ENCODE measurements around the gene ITGAL. TPM values are rescaled to one million over a fixed set of nuclear protein-coding genes. Genes with fewer than 3 reads are reported as not detected.

ITGAL gene
- total and polyA plus RNA-seq, 4 donors, result 4.3 to 11.8 (median 6.9) TPM

DNA sequence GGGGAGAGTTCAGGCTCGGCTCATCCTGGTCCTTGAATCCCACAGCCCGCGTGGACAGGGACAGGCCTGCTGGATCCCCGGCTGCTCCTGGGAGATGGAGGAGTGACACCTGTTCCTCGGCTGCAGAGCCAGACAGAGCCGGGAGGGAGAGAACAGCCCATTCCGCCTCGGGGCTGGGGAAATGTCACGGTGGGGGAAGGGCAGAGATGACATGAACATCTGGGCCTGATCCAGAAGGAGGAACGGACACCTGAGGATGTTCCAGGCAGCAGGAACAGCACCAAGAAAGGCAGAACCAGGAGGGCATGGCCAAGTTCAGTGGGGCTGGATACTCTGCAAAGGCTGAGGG, 83.6 kb downstream of the ITGAL start:
- 75% methylated on average over 10 of the region's 10 CpGs for WGBS
- peaks cover 6 to 11% (median 8%) of the 10 kb centered on the region in 4 donors for H3K36me3 ChIP-seq (ENCODE audit: control insufficient read depth in 4 of 4, insufficient read depth in 3 of 4, low read depth in 1 of 4, low read length in 3 of 4)
- no peak overlapping the region for H3K9ac ChIP-seq (ENCODE audit: low read depth in 1 of 2, low read length in 2 of 2)

DNA sequence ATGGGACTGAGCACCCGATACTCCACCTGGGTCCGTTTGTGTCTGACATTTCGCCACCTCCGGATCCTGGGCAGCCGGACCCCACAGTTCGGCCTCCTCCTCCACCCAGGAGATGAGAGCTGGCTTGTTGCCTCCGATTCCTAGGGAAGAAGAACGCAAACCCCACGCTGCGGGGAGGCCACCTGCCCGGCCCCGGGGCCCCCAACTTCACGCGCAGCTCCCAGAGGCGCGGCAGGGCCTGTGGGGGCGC, 85.1 kb downstream of the ITGAL start:
- 0% methylated on average over 17 of the region's 17 CpGs for WGBS
- DNase-seq (ENCODE audit: low spot score), result no peak

More for the DNA sequence above, 83.6 kb downstream of the ITGAL start:
- H3K4me3 ChIP-seq (ENCODE audit: low read depth in 1 of 3, low read length in 3 of 3), result no peak overlapping the region
- peaks cover 2 to 17% (median 10%) of the 10 kb centered on the region in 4 donors for H3K4me1 ChIP-seq (ENCODE audit: control insufficient read depth in 4 of 4, insufficient read depth in 4 of 4, low read length in 3 of 4)
- H3K27me3 ChIP-seq (ENCODE audit: control insufficient read depth in 4 of 4, insufficient read depth in 4 of 4, low read length in 3 of 4), result no peaks in the 10 kb centered on the region
- H3K9me3 ChIP-seq (ENCODE audit: control insufficient read depth in 4 of 4, low read length in 3 of 4), result no peaks in the 10 kb centered on the region
- DNase-seq (ENCODE audit: low spot score), result no peak
- TF ChIP-seq CTCF (IDR thresholded peaks at IDR 0.05; ENCODE audit: low read depth, low read length, missing input control) (no peak), RAD21 (IDR thresholded peaks at IDR 0.05) (no peak), GABPA (IDR thresholded peaks at IDR 0.05 in 1 of 2, conservative IDR thresholded peaks at IDR 0.05 in 1 of 2) (no peak), YY1 (IDR thresholded peaks at IDR 0.05) (no peak), RXRA (IDR thresholded peaks at IDR 0.05) (no peak)
- H3K27ac ChIP-seq (ENCODE audit: low read depth in 1 of 2, low read length in 2 of 2), result no peak overlapping the region

More for the DNA sequence above, 85.1 kb downstream of the ITGAL start:
- H3K27me3 ChIP-seq (ENCODE audit: control insufficient read depth in 4 of 4, insufficient read depth in 4 of 4, low read length in 3 of 4), result no peaks in the 10 kb centered on the region
- H3K9ac ChIP-seq (ENCODE audit: low read depth in 1 of 2, low read length in 2 of 2), result peak overlapping the region; percentile 44 to 52
- TF ChIP-seq SP1 (IDR thresholded peaks at IDR 0.05), result no peak
- TF ChIP-seq TAF1 (conservative IDR thresholded peaks at IDR 0.05), result no peak
- TF ChIP-seq RAD21 (IDR thresholded peaks at IDR 0.05), result no peak
- TF ChIP-seq EGR1 (IDR thresholded peaks at IDR 0.05; ENCODE audit: low read depth in 2 of 2), result no peak
- no peak for TF ChIP-seq YY1 (IDR thresholded peaks at IDR 0.05)
- no peak for TF ChIP-seq NR2F2 (IDR thresholded peaks at IDR 0.05)
- TF ChIP-seq REST (IDR thresholded peaks at IDR 0.05), result no peak
- TF ChIP-seq RXRA (IDR thresholded peaks at IDR 0.05), result no peak
- TF ChIP-seq, protein P1, sequence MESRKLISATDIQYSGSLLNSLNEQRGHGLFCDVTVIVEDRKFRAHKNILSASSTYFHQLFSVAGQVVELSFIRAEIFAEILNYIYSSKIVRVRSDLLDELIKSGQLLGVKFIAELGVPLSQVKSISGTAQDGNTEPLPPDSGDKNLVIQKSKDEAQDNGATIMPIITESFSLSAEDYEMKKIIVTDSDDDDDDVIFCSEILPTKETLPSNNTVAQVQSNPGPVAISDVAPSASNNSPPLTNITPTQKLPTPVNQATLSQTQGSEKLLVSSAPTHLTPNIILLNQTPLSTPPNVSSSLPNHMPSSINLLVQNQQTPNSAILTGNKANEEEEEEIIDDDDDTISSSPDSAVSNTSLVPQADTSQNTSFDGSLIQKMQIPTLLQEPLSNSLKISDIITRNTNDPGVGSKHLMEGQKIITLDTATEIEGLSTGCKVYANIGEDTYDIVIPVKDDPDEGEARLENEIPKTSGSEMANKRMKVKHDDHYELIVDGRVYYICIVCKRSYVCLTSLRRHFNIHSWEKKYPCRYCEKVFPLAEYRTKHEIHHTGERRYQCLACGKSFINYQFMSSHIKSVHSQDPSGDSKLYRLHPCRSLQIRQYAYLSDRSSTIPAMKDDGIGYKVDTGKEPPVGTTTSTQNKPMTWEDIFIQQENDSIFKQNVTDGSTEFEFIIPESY (IDR thresholded peaks at IDR 0.05), result no peak
- TF ChIP-seq FOXA2 (IDR thresholded peaks at IDR 0.05), result no peak
- TF ChIP-seq, protein P2, sequence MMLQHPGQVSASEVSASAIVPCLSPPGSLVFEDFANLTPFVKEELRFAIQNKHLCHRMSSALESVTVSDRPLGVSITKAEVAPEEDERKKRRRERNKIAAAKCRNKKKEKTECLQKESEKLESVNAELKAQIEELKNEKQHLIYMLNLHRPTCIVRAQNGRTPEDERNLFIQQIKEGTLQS (IDR thresholded peaks at IDR 0.05), result no peak
- no peak for TF ChIP-seq MAX (IDR thresholded peaks at IDR 0.05)
- TF ChIP-seq GABPA (IDR thresholded peaks at IDR 0.05 in 1 of 2, conservative IDR thresholded peaks at IDR 0.05 in 1 of 2), result no peak
- no peak for TF ChIP-seq HNF4G (IDR thresholded peaks at IDR 0.05)
- H3K9me3 ChIP-seq (ENCODE audit: control insufficient read depth in 4 of 4, low read length in 3 of 4), result no peaks in the 10 kb centered on the region
- peak overlapping the region; percentile 68 to 83 (median 68) for H3K4me3 ChIP-seq (ENCODE audit: low read depth in 1 of 3, low read length in 3 of 3)
- H3K4me1 ChIP-seq (ENCODE audit: control insufficient read depth in 4 of 4, insufficient read depth in 4 of 4, low read length in 3 of 4), result peaks cover 2 to 21% (median 11%) of the 10 kb centered on the region in 4 donors
- peak overlapping the region; percentile 91 to 94 for H3K27ac ChIP-seq (ENCODE audit: low read depth in 1 of 2, low read length in 2 of 2)
- H3K36me3 ChIP-seq (ENCODE audit: control insufficient read depth in 4 of 4, insufficient read depth in 3 of 4, low read depth in 1 of 4, low read length in 3 of 4), result peaks cover 6 to 11% (median 8%) of the 10 kb centered on the region in 4 donors
